HG03103 (cell line): ENCODE results near the gene KLHL29.
A peak's percentile ranks its signal among the peaks of the same experiment; 100 is the strongest.

Source experiments
- ATAC-seq: cut with Tn5 transposase; IDR thresholded peaks from one replicate; pipeline ENCODE4 v1.9.1; 2021; ENCODE audit warnings: low read depth; ENCODE audit not compliant: unreplicated experiment

KLHL29 gene

DNA sequence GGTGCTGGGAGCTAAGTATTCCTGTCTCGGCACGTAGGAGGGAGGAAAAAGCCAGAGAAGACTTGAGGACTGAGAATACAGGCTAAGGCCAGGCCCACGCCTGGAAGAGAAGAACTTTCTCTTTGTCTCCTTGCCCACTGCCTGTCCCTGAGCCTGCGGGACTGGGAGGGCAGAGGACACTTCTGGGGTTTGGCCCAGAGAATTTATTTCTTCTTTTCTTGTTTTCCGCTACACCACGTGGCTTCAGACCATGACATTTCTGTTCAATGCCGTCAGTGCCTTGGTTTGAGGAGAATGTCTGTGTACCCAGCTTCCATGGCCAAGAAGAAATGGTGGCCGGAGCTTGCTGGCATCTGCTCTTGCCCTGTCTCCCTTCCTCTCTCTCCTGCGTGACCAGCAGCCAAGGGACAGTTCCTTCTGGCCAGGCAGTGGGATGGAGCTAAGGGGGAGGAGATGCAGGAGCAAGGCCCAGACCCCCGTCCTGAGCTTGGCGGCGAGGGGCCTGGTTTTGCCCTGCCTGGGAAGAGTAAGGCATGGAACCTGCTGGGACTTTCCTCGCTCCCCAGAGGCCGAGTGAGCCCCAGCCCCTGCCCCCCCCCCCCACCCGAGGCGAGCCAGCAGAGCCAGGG lies 140.3 kb downstream of the KLHL29 start:
- ATAC-seq = no peak

DNA sequence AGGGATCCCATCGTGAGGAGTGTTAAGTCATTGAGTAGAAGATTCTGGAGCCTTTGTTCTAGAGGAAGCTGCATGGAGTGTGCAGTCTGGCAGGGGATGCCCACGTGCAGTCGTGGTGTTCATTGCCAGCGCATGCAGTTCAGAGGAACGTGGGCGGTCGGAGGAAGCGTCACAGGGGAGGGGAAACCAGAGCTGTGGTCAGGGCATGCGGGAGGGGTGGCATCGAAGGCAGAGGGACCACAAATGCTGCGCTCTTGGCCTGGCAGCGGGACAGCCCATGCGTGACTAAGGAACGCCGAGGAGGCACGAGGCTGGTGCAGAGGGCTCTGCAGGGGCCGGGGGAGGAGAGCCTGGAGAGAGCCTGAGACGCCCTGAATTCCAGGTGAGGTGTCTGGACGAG lies 141.1 kb downstream of the KLHL29 start:
- no peak for ATAC-seq

DNA sequence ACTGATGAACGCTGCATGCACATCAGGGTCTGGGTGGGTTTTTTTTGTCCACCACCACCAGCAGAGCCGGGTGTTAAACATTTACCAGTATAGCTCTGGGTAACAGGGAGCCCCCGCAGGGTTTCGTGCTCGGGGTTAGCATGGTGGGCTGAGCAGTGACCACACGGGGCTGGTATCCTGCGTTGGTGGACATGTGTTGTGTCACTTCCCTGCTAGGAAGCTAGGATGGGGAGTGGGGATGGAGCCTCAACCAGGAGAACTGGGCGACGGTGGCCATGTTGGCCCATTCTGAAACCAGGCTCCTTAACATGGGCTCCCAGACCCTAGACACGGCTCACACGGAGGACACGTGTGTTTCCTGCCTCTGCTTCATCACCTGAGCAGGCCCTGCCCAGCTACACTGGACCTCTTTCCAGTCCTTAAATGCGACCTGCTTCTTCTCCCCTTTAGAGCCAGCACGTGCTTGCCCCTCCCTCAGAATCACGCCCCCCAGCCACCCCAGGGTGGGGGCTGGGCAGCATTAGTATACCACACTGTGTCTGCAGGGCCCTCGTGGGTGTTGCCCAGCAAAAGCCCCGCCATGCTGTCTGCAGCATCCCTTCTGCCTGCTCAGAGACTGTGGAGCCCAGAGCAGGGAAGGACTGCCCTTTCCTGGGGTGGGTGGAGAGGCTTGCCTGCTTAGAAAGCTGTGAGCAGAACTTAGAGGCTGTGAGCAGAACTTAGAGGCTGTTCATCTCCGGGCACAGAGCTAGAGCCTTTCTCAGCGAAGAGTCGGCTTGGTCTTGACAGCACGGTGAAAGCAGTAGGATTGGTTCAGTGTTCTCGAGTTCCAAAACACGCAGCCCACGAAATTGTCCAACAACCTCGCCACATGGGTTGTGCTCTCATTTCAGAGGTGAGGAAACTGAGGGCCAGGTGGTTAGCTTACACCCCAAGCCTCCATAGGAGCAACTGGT lies 142.1 kb downstream of the KLHL29 start:
- no peak for ATAC-seq

DNA sequence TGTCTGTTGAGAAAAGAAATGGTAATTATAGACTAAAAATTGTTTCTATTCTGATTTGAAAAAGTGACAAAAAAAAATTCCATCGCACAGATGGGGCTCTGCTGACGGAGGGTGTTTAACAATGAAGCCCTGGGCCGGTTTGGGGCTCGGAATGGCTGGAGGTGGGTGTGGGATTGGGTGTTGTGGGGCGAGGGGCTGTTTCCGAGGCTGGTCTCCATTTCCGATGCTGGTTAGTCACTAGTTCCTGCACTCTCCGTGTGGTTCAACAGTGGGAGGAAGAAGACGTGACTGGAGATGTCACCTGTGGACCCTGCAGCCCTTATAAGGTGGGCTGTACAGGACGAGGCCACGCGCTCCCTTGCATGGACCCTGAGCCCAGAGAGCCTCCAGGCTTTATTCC lies 143.2 kb downstream of the KLHL29 start:
- ATAC-seq = no peak

DNA sequence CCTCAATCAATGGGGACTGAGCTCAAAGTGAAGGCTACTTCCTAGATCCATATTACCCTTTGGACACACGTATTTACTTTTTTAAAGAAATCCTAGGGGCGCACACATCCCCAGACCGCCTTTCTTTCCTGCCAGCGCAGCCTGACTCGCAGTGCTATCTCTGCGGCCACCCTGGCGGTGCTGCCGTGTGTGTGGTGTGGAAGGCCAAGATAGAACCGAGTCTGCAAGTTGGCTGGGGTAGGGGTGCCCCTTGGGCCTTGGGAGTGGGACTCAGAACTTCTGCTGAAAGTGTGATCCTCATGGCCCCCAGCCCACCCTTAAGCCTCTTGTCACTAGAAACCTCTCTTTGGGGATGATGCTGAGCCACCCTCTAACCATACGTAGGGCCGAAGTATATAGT lies 143.7 kb downstream of the KLHL29 start:
- no peak for ATAC-seq

DNA sequence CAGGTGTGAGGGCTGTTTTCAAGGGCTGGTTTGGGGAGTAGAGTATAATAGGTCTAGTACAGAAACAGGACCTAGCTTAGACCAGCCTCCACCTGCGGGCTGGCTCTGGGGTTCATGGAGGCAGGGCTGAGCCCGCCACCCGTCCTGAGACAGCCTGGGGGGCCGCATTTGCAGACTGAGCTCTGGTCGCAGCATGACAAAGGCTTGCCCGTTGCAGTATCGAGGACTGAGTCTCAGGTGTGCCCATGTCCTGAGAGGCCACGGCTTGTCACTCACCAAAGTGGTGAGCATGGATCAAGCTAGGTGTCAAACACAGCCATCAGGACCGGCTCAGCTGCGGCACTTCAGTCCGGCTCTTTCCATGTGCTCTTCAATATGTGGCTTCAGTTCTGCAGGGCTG lies 144.7 kb downstream of the KLHL29 start:
- no peak for ATAC-seq

DNA sequence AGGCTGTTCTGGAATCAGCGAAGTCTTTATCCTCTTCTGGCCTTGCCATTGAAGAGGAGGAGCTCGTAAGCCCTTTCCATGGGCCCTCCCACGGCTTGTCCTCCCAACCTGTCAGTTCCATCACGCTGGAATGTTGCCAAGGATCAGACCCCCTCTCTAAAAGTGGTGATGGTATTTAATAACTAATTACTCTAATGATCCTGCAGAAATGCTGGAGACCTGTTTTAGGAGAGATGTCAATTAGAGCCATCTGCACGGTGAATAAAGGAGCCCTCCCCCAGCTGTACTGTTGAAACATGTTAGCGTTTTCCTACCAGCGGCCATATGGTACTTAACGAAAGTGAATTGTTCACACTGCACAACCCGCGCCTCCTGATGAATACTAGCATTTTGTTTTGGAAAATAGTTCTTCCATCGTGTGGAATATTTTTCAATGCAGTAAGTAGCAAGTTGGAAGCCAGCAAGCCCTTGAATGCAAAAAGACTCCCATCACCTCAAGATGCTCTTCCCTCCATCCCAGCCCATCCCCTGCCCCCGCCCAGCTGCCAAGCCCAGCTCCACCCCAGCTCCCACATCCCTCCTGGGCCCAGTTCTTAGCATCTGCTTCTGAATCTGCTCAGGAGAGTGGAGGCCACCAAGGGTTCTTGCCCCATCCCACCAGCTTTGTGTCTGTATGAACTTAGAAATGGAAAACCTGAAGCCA lies 145.4 kb downstream of the KLHL29 start:
- ATAC-seq = no peak

DNA sequence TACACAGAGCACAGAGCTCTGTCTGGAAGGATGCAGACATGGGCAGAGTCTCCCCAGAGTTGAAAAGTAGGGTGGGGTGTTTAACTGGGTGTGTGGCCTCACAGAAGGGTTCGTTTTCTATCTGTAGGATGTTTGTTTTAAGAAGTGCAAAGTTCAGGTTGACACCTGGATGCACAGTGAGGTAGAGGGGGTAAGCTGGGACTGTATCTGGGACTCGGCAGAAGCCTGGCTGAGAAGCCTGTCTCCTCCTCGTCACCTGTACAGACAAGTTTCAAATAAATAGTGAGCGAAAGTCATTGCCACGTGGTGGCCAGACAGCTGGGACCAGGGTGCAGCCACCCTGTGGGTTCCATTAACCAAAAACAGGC lies 145.9 kb downstream of the KLHL29 start:
- no peak for ATAC-seq

DNA sequence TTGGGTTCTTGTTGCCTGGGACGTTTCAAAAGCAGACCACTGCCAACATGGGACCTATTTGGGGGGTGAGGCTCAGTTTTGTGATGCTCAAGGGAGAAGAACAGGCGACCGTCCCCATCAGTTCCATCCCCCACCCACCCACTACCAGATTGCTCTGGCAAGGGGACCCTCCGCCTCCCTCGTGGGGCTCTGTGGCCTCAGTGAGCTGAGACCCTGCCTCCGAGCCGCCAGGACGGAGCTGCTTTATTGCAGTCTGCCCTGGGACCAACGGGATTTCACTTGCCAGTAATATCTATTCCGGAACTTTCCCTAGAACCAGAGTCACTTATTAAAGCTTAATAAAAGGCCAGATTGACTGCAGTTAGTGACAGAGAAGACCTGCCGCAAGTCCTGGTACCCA lies 146.3 kb downstream of the KLHL29 start:
- ATAC-seq = no peak

DNA sequence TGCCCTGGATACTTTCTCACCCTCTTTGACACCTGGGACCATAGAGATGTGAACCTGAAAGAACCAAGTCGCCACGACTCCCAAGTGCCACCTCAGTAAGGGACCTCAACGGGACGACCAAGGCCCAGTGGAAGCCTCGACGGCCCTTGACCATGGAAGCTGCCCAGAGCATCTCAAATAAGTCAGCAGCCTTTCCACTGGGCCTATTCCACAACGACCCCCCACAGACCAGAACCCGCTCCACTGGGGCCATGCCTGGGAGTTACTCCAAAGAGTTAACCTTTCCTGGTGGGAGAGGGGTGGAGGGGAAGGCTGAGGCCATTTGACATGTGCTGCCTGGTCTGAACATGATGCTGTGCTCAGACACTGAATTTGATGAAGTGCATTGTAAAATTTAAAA lies 146.9 kb downstream of the KLHL29 start:
- no peak for ATAC-seq

DNA sequence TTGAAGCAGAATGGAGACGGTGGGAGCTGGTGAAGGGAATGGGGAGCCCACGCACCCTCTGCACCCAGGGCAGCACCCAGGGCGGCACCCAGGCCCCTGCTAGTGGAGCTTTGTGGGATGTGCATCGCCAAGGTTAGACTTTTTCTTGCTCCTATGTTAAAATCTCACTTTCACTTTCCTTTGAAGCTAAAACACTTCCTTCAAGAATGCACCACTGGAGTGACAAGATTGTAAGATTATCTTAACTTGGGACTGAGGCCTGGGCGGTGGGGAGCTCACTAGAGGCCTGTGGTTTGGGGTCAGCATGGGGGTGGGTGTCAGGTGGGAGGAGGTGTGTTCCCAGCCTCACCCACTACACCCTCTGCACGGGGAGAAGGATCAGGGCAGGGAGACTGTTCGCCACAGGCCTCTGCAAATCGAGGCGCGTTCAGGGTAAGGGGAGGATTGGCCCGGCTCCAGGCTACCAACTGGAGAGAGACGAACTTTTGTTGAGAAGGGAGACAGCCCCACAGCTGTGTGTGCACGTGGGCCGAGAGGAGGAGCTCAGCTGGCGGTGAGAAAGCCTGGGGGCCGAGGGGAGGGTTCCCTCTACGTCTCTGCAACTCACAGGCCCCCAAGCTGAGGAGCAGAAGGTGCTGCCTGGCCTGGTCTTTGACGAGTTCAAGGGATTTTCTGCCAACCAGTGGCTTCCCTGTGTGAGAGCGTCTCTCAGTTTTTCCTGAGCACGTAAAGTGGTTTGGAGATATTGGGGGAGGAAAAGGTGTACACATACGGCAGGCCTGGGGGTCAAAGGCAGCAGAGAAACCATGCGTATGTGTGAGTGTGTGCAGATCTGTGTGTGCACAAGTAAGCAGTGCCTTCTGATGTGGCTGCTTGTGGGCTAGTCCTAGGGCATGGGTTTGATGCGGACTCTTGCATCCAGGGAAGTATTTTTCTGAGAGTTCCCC lies 147.7 kb downstream of the KLHL29 start:
- peak; percentile 64 for ATAC-seq

DNA sequence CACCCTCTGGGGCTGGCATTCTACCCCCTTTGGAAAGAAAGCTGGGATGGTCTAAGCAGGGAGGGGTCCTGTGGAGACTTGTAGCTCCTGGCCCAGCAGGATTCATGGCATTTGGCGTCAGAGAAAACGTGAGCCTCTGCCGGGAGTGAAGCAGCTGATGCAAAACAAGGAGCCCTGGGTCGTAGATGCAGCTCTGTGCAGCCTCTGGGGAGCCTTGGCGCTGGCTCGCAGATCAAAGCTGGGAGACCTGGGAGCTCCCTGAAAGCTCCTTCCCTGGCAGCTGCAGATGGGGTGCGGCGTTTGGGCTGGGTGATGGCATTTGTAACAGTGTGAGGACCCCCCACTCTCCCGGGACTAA lies 148.3 kb downstream of the KLHL29 start:
- ATAC-seq = no peak

DNA sequence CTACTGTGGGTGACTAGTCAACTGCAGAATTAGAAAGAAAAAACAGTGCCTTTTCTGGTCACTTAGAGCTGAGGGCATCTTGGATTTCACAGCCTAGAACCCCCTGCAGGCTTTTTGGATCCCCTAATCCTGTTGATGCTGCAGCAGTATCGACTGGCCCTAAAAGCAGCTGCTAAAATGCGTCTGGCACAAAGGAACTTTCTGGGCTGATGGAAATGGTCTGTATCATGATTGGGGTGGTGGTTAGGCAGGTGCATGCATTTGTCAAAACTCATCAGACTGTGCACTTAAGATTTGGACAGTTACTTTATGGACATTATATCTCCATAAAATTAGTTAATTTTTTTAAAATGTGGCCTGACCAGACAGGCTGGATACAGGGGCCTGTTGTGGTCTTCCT lies 149.8 kb downstream of the KLHL29 start:
- no peak for ATAC-seq

DNA sequence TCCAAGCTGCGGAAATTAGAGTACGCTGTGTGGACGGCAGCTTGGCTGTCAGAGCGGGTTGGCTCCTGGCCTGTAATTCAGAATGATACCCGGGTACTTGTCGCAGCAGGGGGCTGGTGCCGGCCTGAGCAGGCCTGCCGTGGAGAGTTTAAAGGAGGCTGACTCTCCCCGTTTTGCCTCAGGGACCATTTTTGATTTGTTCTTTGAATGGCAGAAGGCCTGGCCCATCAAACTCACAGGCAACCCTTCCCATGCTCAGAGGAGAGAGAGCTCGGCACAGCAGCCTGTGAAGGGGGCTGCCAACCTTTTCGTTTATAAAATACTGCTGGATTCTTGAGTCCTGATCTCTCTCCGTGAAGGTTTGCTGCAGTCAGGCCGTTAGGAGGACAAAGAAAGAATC lies 151.3 kb downstream of the KLHL29 start:
- ATAC-seq = no peak

DNA sequence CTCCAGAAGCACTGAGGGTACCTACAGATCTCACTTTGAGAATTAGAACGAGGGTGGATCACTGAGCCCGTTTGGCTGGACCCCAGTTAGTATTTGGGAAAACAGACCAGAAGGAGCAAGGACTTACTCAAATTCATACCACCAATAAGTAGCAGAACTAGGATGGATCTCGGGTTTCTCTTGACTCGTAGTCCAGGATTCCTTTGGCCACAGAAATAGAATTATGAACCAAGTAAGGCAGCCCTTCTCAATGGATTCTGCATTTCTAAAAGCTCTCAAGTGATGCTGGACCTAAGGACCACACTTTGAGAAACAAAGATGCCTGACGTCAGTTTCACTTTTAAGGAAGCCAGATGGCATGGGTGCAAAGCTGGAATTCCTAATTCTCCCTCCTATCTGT lies 153.0 kb downstream of the KLHL29 start:
- no peak for ATAC-seq

DNA sequence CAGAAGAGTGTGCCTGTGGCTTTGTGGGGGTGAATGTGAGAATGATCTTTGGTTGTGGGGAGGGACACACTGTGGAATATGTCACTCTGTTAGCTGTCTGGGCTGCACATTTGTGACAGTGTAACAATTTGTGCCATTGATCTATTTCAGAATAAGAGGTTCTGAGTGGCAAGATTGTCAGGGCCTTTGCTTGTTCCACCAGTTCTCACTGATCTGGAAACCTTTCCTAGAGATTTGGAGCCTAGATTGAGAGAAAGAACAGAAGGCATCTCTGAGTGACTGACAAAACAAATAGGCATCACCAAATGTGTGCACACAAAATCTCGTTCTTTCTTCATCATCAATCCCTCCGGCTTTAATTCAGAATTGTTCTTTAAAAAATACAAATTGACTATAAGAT lies 153.6 kb downstream of the KLHL29 start:
- no peak for ATAC-seq

DNA sequence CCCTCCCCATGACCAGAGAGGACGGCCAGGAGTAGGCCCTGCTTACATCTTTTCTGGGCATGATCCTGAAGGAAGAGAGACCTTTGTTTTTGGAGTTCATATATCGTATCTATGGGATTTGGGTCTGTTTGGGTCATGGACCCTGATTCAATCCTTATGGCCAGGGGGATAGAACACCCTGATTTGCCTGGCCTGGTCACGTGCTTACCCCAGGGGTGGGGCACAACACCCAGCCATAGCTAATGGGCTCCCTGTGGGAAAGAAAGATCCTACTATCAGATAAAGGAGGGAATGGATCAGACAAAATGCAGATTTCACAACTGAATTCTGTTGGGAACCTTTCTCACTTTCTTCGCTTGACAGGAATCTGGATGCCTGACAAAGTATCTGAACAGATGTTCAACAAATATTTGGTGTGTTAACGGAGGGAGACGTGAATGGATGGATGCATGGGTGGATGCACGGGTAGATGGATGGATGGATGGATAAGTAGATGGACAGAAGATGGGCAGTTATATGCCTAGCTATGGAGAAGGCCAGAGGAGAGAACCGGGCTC lies 155.9 kb downstream of the KLHL29 start:
- ATAC-seq = no peak

DNA sequence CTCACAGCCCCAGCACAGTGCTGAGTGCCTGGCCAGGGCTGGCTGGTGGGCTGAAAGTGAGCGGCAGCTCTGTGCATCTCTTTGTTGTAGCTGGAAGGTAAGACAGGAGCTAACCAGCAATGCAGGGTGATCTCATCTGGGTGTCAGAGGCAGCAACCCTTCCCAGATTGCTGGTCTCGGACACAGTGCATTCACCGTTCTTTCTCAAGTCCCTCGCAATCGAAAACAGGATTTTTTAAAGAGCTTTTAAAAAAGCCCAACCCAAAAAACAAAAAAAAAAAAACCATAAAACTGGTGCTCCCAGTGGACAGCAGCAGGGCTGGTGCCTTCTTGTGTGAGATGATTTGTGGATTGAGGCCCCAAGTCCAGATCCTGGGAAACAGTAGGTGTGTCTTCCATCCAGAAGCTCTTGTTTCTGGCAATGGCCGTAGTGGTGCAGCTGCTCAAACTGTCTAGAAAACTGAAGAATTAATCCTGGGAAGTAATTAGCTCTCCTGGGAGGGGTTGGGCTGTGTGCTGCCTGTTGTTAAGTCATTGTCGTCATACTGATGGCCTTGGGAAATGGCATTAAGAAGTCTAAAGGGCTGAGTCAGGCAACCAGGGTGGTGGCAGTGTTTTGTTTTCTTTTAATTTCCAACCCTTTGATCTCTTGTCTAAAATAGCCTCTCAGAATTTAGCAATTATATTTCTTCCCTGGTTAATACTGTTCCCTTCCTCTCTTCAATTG lies 156.7 kb downstream of the KLHL29 start:
- ATAC-seq = no peak

DNA sequence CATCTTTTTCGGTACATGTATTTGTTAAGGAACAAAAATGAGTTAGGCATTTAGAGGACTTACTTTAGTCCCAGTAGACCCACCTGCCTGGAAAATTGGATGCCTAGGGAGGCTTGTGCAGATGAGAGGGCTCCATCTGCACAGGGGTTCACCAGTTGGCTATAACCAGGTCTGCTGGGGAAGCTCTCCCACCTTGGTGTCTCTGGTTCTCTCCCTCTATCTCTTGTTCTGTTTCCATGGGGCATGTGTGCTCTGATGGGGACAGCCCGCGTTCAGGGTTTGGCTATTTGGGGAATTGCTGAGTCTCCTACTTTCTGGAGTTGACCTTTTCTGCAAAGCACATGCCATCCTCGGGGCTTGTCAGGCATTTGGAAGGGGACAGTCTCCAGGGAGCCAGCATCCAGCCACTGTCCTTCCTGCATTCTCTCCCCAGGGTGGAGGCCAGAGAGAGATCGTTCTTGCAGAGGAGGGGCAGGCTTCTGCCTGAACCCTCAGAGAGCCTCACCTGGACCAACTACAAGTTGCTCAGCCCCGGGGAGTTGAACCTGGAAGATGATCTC lies 157.3 kb downstream of the KLHL29 start:
- no peak for ATAC-seq
